GM21723 (cell line): ENCODE data around the gene CCDC68.
"Not testable (repeated sequence)": the region's sequence is repeated elsewhere in the genome, so short reads cannot be mapped to it uniquely, and the experiment has no call there.

Experiments
- ATAC-seq: cut with Tn5 transposase; IDR thresholded peaks from one replicate; pipeline ENCODE4 v1.9.1; 2021; ENCODE audit warnings: mild to moderate bottlenecking, moderate library complexity; ENCODE audit not compliant: unreplicated experiment

CCDC68 gene, protein sequence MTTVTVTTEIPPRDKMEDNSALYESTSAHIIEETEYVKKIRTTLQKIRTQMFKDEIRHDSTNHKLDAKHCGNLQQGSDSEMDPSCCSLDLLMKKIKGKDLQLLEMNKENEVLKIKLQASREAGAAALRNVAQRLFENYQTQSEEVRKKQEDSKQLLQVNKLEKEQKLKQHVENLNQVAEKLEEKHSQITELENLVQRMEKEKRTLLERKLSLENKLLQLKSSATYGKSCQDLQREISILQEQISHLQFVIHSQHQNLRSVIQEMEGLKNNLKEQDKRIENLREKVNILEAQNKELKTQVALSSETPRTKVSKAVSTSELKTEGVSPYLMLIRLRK

DNA sequence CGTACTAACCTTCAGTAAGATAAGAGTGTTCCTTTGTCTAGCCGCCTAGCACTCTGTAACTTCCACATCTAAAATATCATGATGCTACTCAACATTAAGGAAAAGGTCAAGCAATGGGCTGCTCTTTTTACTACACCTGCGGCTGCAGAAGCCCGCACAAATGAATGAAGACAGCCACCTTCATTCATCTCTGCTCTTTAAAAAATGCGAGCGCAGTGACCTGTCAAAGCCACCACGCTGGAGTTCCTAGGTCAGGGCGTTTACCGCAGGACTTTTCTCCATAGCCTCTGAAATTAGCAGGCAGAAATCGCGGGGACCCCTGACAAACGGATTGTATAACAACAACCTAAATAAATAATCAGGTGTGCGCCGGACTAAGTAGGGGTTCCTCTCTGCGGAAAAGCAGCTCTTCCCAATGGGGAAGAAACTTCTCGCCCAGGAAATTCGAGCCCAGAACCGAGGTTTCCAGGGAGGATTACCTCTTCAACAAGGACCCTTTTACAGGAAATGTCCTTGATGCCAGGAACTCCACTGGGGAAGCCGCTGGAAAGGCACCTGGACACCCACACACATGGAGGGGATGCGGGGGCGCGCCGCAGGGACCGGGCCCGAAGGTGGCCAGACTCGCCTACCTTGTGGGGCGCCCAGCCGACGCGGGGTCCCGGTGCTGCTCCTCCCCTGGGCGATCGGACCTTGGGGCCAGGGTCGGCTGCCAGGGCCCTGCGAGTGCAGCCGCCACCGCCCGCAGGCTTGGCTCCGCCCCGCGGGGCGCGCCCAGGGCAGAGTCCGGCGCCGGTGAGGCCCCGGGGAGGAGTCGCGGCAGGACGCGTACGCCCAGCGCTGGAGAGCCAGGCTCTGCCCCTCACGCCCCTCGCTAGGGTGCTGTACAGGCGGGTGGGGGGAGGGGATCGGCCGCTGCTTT lies at the start of gene CCDC68:
Gene CCDC68 (minus strand): TSS at position 758 of the 922 bp plus-strand sequence. CDS start 16,670 bp downstream, outside the sequence.
- no peak for ATAC-seq

DNA sequence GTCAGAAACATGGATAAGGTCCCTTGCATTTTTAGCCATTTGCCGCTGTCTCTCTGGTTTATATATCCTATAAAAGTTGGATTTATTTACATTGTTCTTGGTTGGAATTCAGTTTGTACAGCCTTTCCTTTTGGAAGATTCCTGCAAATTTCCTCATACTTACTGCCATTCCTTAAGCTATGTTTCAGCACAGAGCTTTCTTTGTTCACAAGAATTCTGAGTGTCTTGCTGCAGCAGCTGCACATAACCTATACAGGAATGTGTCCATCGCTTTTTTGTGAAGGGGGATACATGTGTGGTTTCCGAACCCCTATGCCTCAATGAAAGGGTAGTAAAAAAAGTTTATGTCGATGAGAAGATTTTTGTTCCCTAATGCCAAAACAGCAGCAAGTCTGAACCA lies 48.3 kb upstream of the CCDC68 start:
- ATAC-seq: no peak

DNA sequence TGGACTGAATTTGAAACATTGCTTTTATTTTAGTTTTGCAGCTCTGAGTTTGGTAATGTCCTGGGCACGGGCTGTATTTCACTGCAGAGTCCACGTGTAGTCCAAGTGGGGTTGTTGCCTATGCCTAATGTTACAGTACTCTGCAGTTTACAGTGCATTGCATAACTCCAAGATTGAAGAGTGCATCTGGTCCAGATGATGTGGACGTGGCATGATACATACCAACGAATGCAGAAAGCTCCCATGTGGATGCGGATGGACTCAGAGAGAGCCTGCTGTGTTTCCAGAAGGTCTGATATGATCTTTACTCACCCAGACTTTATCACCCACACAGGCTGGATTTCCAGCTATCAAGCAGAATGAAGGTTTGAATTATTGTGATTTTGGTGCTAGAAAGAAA lies 44.4 kb upstream of the CCDC68 start:
- no peak for ATAC-seq

DNA sequence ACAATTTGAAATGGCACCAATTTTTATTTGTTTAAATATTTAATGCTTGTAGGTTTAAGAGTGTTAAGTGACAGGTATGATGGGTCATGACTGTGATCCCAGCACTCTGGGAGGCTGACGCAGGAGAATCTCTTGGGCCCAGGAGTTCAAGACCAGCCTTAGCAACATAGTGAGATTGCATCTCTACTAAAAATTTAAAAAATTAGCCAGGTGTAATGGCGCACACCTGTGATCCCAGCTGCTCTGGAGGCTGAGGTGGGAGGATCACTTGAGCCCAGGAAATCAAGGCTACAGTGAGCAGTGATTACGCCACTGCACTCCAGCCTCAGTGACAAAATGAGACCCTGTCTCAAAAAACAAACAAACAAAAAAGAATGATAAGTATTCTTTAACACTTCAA lies 43.0 kb upstream of the CCDC68 start:
- ATAC-seq: no peak

DNA sequence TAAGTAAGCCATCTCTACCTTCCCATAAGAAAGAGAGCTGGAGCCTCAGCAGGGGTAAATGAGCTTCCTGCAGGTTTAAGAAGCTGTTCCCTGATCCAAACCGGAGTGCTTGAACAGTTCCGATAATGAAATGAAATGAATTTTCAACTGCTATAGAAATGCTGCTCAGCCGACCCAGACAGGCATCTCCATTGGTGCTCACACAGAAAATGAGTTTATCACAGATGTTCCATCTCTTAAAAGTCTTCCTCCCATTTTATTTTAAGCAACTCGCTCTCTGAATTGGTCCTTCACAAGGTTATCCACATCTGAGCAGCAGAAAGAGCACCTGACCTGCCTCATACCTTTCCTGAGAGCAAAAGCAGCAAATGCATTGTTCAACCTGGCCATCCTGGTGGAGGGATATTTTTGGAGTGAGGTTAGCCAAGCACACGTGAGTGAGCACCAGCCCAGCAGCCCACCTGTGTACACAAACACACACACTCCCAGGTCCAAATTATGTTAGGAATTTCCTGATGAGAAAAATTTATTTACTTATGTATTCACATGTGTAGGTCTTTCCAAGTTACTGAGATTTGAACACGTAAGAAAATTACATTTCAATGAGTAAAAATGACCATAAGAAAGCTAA lies 42.2 kb upstream of the CCDC68 start:
- no peak for ATAC-seq

DNA sequence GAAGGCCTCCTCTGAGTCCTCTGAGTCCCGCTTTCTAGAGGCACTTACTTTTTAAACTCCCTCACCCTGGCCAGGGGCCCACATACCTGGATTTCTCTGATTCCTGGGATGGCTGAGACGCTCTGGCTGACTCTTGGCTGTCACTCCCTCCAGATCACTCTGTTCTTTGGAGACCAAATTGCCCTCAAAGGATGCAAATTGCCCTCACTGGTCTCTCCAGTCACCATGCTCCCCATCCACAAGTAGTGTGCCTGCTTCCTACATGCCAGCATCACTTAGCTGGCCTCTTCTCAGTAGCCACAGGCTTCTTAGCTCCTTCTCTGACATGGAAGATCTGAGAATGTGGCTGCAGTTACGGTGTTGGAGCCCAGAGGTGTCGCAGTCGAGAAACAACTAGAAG lies 41.3 kb upstream of the CCDC68 start:
- no peak for ATAC-seq

DNA sequence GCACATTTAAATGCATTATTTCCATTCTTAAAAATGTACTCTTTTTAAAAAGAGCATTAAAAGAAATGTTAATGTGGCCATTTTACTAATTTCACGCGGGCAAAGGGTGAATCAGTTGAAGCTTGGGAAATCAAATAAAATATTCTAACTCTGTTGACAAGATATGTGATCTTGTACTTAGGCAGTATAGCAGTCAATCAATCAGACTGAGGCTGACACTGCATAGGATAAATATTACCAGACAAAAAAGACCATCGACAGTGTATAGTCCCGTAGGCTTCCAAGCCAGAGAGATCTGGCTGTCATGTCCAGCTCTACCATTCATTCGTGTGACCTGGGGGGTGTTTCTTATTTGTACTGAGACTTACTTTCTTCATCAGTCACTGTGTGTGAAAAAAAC lies 39.8 kb upstream of the CCDC68 start:
- ATAC-seq: no peak

DNA sequence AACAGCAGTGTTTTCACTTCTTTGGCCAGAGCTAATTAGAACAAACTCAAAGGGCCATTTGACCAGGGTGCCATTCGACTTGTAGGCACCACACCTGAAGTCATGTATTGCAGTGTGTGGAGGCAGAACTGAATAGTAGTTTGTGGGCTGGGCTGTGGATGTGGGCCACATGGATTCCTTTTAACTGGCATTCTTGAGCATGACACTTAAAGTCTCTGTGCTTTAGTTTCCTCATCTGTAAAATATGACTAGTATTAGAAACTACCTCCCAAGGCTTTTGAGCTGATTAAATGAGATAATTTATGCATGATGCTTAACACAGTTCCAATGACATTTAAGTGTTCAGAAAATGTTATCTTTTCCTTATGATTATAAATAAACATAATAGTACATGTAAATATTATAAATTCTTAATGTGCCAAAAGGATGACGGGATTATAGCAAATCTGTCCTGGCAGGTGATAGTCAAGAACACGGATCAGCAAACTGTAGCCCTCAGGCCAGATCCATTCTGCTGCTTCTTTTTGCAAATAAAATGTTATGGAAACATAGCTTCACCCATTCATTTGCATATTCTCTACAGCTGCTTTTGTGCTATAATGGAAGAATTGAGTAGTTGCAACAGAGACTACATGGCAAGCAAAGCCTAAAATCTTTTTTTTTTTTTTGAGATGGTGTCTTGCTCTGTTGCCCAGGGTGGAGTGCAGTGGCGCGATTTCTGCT lies 36.3 kb upstream of the CCDC68 start:
- no peak for ATAC-seq

DNA sequence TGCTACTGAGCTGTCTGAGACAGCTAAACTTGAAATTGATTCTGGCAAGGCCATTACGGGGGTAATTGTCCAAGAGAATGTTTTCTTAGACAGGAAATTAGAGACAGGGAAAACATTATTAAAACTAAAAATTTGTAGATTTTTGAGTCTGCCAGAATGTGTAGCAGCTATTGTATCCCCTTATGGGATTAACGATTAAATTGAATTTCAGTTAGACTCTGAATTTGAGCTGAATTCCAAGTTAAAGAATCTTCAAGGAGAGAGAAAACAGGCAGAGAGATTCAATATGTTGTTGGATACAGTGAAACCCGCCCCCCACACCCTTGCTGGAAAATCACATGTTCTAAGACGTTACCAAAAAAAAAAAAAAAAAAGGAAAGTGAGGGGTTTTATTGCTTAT lies 32.7 kb upstream of the CCDC68 start:
- no peak for ATAC-seq

DNA sequence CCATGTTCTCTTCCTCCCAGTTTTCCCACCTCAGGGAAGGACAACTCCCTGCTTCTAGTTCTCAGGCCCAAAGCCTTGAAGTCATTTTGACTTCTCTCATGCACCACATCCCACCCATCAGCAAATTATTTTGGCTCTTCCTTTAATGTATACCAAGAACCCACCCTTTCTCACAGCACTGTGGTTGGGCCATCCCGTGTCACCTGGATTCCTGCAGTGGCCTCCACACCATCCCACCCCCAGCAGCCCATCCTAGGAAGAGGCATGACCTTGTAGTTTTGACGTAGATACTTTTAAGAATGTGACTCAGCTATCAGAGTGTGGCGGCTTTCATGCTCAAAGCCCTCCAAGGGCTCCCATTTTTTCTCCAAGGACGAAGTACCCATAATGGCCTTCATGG lies 25.6 kb upstream of the CCDC68 start:
- ATAC-seq: no peak

DNA sequence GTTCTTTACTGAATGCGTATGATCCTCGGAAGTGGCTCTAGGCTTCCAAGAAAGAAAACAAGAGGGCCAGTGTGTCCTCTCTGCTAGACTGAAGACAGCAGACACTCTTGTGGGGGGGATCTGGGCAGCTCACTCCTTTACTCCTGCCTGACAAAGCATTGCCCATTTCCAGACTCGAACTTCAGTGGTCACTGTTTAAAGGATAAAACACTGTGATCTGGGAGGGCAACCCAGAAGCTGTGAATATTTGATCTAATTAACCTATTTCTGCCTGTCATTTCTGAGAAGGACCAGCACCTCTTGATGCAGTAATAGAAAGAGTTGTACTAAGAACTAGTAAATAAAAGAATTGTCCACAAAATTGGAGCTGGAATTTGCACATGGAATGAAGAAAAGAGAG lies 24.5 kb upstream of the CCDC68 start:
- no peak for ATAC-seq

DNA sequence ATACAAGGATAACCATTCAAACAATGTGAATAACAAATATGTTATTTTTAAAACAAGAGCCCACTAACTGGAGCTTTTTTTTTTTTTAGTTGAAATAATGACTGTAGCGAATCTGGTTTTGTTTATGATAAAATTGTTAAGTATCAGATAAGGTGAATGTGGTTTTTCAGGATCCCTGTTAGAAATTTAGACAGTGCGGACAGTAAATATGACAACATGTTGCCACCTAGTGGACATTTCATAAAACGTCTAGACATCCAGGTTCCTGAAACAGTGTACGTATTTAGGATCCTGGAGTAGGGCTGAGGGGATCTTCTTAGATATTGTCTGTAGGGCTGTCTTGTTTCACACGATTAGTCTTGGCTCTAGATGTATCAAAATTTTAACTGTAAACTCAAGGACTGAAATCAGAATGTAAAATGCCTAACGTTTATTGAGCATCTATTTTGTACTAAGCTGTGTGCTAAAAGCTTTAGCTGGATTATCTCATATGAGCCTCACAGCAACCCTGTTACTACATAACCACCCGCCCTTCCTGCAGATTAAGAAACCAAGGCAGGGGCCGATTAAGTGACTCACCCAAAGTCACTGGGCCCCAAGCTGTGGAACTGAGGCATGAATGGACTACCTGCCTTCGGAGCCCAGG lies 23.9 kb upstream of the CCDC68 start:
- ATAC-seq: peak; percentile 93

DNA sequence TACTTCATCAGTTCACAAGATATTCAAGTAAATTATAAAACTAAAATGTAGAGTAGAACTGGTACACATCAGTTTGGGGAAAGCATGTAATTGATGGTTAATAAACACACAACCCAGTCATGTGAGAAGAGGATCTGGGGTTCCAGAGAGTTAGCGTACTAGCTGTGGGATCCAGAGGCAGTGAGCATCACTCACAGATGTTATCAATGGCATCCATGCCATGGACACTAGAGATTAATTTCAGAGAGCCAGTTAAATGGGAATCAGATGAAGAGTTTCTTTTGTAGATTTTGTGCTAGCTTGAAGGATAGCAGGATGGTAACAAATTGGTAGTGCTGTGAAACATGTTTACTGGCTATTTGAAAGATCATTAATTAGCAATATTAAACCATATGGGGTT lies 21.8 kb upstream of the CCDC68 start:
- ATAC-seq: no peak

DNA sequence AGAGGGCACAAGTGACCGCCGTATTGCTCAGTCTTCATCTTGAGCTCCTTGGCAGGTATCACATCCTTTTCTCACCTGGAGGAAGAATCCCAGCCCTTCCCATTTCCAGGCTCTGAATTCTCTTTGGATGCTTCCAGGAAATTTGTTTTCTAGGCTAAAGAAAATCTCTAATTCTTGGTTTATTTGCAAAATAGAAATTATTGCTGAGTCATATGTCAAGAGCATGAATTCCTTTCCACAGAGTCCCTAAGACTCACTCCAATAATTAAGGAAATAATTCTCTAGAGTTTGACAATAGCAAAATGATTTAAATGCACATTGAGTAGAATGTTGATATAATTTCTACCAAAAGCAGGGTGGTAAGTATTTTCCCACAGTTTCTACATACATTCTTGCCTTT lies 16.3 kb upstream of the CCDC68 start:
- no peak for ATAC-seq

DNA sequence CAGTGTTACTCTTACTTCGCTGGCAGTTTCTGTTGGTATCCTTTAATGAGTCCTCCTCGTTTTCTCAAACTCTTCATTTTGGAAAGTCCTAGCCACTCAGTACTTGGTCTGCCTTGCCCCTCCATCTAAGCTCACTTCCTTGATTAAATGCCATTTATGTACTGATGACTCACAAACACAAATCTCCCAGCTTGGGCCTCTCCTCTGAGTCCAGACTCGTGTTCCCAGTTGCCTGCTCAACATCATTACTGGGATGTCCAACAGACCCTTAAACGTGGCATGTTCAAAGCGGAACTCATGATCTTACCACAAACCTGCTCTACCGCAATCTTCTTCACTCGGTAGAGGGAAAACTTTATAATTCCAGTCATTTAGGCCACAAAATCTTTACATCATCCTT lies 13.8 kb upstream of the CCDC68 start:
- ATAC-seq: no peak

DNA sequence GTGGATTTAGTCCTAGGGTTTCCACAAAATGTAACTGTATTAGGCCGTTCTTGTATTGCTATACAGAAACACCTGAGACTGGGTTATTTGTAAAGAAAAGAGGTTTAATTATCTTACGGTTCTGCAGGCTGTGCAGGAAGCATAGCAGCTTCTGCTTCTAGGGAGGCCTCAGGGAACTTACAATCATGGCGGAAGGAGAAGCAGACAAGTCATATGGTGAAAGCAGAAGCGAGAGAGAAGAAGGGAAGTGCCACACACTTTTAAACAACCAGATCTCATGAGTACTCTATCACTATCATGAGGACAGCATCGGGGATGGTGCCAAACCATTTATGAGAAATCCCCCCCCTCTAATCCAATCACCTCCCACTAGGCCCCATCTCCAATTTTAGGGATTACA lies 9.5 kb upstream of the CCDC68 start:
- ATAC-seq: no peak

DNA sequence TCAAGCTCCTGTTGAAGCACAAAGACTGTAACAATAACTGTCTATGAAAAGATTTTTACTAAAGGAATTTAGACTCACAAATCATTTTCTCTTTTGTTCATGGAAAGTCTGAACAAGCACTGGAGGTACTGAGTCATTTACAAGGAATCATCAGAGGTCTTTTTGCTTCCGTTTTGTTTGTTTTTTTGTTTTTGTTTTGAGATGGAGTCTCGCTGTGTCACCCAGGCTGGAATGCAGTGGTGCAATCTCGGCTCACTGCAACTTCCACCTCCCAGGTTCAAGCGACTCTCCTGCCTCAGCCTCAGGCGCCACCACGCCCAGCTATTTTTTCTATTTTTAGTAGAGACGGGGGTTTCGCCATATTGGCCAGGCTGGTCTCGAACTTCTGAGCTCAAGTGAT lies 9.0 kb upstream of the CCDC68 start:
- ATAC-seq: not testable (repeated sequence)

DNA sequence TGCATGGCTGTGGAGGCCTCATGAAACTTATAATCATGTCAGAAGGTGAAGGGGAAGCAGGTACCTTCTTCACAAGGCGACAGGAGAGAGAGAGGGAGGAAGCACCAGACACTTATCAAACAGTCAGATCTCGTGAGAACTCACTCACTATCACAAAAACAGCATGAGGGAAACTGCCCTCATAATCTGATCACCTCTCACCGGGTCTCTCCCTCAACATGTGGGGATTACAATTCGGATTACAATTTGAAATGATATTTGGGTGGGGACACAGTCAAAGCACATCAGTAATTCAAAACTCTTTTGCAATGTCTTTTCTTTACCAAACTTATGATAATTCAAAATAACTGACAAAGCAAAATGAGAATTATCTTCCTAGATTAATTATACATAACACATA lies 8.5 kb upstream of the CCDC68 start:
- no peak for ATAC-seq

DNA sequence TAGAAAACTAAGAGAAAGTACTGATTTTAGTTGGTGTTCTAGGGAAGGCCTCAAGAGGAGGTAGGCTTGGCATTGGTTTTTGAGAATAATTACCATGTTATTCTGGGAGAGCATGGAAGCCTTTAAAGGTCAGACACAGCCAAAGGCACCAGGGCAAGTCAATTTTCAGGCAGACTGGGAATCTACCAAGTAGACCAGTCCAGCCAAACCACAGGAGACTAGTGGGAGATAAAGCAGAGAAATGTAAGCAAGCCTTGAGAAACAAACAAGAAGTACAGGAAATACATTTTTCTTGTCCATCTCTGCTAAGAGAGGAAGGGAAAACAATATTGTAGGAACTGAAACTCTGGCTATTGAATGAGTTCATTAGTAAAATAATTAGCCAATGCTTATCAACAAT lies 5.5 kb upstream of the CCDC68 start:
- ATAC-seq: no peak

DNA sequence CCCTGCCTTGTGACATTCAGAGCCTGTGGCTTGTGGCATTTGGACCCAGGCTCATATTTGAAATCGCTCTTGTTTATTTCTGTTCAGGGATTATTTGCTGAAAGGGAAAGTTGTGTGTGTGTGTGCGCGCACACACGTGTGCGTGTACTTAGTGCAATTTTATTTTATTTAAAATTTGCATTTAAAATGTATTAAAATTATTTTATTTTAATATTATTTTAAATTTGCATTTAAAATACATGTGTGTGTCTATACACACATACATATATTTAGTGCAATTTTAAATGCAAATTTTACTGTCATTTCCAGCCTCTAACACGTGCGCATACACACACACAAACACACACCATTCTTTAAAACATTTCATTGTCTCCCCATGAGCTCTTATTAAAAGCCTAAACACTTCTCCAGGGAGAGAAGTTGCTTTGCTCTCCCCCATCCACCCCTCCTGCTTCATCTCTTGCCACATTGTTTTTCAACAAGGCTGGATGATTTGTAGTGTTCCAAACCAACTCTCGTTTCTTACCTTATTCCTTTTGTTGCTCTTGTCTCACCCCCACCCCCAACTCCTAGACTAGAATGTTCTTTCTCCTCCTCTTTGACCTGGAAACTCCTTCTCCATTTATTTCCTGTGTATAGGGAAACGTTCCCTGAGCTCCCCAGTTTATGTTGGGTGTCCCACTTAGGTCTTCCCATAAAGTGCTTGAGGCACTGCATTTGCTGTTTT lies 3.8 kb upstream of the CCDC68 start:
- ATAC-seq: no peak
